GM12873 (cell line): ENCODE measurements around the gene ARF1.

Experiments used
- CTCF ChIP-seq: IDR thresholded peaks from 2 replicates; pipeline ENCODE4 v1.5.1; 2012; ENCODE audit warnings: low read depth, mild to moderate bottlenecking, moderate library complexity, low read length, control low read depth; ENCODE audit not compliant: insufficient read depth; ENCODE audit errors: missing control alignments

The ARF1 gene

DNA sequence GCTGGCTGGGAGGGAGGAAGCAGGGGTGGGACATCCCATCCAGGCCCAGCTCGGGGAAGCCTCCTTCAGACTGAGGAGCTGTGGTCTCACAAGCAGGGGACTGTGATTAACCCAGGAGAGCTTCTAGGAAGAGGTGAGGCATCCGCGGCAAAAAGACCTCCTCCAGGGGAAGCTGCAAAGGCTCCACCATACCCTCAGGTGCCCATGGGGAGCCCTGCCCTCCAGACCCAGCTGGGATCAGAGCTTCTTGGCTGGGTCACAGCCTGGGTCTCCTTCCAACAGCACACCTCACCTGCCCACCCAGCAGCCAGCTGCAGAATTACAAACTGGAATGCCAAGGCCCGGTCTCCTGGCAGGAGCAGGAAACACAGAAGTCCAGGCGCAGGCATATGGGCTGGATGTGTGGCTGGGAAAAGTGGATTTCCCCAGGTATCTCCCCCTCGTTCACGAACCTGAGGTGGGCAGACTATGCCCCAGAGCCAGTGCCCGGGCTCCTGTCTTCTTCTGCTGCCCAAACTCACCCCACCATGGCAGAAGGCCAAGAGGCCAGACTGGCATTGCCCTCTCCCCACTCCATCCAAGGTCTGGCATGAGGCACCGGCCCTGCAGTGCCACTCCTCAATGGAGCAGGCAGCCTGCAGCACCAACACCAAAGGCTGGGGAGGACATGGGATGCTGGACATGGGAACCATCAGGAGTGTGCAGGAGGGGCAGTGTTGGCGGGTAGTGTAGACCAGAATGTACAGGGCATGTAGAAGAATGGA, 15.4 kb upstream of the ARF1 start:
- no peak for TF ChIP-seq CTCF

DNA sequence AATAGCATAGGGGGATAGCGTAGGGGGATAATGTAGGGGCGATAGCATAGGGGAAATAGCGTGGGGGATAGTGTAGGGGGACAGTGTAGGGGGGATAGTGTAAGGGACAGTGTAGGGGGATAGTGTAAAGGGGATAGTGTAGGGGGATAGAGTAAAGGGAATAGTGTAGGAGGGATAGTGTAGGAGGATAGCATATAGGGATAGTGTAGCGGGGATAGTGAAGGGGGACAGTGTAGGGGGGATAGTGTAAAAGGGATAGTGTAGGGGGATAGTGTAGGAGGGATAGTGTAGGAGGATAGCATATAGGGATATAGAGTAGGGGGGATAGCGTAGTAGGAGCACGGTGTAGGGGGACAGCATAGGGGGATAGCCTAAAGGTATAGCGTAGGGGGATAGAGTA, 14.1 kb upstream of the ARF1 start:
- TF ChIP-seq CTCF, result no peak

GRCh38 chr1:228070173-228070572, 12.3 kb upstream of the ARF1 start:
- no peak for TF ChIP-seq CTCF

GRCh38 chr1:228070851-228071250, 11.7 kb upstream of the ARF1 start:
- TF ChIP-seq CTCF, result no peak

DNA sequence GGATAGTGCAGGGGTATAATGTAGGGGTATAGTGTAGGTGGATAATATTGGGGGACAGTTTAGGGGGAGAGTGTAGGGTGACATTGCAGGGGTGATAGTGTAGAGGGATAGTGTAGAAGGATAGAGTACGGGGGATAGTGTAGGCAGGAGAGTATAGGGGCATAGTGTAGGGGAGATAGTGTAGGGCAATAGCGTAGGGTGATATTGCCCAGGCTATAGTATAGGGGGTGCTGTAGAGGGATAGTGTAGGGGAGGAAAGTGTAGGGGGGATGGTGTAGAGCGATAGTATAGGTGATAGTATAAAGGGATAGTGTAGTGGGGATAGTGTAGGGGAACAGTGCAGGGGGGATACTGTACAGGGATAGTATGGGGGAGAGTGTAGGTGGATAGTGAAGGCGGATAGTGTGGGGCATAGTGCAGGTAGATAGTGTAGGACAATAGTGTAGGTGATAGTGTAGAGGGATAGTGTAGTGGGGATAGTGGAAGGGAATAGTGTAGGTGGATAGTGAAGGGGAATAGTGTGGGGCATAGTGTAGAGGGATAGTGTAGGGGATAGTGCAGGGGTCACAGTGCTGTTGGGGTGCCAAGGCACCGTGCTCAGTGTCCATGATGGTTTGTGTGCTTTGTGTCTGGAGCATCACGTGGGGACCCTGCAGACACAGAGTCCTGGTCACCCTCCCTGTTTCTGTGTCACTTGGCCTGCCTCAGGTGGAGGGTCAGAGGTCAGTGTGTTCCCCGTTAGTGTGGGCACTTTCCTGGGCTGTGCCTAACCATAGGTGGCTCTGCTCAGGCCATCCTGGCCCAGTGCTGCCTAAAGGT, 10.5 kb upstream of the ARF1 start:
- no peak for TF ChIP-seq CTCF

DNA sequence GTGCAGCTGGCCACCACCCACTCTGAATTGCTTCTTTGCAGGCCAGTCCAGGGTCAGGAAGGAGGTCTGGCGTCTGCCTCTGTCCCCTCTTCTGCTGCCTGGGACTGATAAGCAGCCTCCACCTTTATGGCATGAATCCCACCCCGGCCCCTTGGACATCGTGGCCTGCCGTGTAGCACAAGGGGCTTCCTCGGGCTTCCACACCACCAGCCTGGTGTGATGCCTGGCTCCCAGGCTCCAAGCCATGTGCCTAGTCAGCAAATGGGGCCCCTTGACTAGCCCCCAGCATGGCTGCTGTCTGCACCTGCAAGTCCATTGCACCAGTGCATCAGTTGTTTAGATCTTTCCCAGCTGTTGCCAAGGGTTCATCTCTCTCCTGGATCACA, 9.9 kb upstream of the ARF1 start:
- no peak for TF ChIP-seq CTCF

DNA sequence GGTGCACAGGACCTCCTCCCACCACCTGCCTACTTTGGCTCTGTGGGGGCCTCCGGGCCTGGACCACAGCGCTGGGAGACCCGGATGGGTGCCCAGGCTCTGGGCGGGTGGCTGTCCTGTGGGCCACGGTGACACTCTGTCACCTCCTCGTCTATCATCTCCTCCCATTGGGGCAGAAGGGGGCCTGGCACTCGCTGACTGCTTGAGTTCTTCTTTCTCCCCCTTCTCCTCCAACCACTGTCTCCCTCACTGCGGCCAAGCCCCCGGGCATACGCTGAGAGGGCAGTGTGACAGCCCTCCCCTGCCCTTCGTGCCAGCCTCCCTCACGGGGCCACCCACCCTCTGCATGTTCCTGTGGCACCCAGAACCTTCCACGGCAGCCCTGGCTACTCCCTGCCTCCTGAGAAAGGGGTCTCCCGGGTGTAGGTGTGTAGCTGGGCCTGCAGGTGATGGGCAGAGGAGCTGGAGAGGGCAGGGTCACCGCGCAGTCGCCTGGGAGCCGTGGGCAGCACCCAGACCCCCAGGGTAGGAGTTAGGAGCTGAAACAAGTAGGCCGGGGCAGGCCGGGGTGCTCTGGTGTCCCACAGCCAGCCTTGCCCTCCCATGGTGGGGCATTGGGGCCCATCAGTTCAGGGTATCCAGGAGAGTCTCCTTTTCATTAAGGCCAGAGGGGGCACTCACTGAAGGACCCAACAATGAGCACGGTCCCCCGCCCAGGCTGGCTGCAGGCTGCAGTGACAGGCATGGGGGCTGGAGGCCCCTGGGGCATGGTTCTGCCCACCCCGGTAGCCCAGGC, 9.2 kb upstream of the ARF1 start:
- no peak for TF ChIP-seq CTCF
